ENCODE results near the gene HORMAD2.
"Not testable (repeated sequence)": the region's sequence is repeated elsewhere in the genome, so short reads cannot be mapped to it uniquely, and the experiment has no call there.

The HORMAD2 gene

GRCh38 chr22:30210235-30210909 is 130.1 kb downstream of the HORMAD2 start:
- no peak for DNase-seq (ENCODE audit: low read depth)

GRCh38 chr22:30211124-30211820 is 131.0 kb downstream of the HORMAD2 start:
- no peak for DNase-seq (ENCODE audit: low read depth)

DNA sequence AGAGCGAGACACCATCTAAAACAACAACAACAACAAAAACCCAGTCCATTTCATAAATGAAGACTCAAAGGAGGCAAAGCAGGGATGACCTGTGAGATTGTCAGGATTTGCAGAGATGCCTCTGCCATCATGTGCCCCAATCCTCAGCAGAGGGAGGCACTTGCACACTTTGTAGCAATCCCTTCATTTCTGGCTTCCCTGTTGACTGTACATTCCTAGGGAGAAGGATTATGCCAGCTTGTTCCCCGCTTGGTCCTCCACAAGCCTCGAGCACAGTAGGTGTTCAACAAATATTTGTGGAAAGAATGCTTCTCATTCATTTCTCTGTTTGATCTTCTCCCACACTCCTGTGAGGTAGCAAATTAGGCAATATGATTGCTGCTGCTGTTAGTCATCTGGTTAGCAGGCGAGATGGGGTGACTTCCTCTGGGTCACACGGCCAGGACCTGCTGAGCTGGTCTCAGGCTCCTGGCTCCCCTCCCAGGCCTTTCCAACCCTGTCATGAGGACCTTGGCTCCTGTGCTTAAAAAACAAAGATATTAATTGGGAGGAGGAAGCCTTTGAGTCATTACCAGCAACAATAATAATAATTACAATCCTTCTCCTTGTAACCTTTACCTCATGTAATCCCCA is 132.2 kb downstream of the HORMAD2 start:
- DNase-seq (ENCODE audit: low read depth) = no peak

DNA sequence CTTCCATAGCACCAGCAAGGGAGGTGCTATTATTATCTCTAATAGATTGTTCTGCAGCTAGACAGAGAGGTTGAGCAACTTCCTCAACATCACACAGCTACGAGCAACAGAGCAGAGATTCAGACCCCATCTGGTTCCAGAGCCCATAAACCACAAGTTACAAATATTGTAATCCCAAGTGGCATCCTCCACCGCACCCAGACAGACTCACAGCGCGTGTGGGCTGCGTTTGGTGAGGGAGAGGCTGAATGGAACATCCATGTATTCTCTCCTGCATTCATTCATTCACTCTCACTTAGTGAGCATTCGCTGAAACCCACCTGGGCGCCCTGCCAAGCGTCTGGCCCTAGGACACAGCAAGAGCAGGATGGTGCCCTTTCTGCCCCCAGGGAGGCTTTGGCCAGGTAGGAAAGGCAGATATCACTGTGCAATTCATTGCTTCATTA is 132.8 kb downstream of the HORMAD2 start:
- DNase-seq (ENCODE audit: low read depth) = no peak

DNA sequence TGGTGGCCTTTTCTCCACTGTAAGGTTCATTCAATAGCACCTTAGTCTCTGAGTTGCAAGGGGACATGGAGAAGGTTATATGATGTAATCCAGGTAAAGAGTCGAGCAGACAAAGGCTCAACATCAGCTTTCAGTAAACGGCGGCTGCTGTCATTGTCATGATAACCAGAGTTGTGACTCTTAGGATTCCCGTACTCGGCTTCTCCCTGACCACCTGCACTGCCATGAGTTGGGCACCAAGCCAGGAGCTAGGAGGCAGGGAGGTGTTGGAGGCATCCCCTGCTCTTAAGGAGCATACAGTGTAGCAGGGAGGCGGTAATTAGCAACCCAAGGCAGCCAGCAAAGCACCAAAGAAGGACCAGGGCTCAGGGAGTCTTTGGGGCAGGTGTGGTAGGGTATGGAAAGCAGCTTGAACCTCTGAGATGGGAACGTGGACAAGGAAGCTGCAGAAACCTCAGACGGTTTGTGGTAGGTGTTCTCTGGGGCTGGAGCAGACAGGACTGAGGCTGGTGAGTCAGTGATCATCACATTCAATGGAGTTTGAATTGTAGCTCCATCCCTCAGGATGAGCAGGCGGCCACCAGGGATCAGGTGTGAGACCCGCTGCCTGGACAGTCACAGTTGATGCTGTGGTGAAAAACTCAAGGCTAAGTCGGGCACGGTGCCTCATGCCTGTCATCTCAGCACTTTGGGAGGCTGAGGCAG is 134.6 kb downstream of the HORMAD2 start:
- no peak for DNase-seq (ENCODE audit: low read depth)

GRCh38 chr22:30216272-30216671 is 136.0 kb downstream of the HORMAD2 start:
- DNase-seq (ENCODE audit: low read depth) = not testable (repeated sequence)

GRCh38 chr22:30216710-30217109 is 136.4 kb downstream of the HORMAD2 start:
- no peak for DNase-seq (ENCODE audit: low read depth)

DNA sequence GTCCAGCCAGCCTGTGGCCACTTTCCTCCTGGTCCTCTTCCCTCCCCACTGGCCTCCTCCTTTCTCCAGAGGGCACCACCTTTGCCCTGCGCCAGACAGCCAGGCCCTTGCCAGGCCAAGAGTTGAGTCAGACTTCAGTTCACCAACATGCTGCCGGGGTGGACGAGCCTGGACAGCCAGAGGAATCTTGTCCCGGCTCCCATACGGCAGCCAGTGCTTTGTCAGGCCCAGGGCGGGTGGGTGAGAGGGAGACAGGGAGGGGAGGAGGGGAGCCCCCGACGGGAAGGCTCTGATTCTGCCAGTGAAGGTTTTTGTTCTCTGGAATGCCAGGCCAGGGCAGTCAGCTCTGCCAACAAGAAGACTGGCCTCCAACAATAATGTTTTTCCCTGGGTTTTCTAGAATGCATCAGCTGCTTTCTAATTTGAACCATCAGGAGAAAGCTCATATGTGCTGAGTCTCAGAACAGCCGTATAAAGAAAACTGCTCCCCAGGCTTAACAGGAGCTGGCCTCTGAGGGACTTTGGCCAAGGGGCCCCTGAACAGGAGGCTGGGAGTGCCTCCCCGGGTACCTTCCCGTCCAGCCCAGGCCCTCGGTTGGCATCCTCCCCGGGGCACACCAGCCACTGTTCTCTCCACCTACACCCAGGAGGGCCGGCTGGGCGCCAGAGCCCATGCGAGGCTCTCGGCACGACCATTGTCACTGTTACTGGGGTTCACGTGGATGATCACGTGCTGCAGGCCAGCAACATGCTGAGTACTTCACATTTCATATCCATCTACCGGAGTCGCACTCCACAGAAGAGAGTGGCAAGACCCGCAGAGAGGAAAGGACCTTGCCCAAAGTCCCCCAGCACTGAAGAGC is 137.7 kb downstream of the HORMAD2 start:
- DNase-seq (ENCODE audit: low read depth) = no peak

DNA sequence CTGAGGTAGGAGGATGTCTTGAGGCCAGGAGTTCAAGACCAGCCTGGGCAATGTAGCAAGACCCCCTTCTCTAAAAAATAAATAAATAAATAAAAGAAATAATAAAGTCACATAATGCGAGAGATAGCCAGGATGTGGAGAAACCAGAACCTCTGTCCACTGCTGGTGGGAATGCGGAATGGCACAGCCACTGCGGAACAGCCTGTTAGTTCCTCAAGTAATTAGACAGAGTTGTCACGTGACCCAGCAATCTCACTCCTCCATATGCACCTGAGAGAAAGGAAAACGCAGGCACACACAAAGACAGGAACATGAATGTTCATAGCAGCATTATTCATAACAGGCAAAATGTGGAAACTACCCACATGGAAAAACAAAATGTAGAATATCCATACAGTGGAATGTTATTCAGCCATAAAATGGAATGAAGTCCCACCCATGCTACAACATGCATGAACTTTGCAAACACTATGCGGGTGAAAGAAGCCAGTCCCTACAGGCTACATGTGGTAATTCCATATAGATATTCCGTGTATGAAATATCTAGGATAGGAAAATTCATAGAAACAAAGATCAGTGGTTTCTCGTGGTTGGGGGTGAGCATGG is 138.9 kb downstream of the HORMAD2 start:
- no peak for DNase-seq (ENCODE audit: low read depth)

DNA sequence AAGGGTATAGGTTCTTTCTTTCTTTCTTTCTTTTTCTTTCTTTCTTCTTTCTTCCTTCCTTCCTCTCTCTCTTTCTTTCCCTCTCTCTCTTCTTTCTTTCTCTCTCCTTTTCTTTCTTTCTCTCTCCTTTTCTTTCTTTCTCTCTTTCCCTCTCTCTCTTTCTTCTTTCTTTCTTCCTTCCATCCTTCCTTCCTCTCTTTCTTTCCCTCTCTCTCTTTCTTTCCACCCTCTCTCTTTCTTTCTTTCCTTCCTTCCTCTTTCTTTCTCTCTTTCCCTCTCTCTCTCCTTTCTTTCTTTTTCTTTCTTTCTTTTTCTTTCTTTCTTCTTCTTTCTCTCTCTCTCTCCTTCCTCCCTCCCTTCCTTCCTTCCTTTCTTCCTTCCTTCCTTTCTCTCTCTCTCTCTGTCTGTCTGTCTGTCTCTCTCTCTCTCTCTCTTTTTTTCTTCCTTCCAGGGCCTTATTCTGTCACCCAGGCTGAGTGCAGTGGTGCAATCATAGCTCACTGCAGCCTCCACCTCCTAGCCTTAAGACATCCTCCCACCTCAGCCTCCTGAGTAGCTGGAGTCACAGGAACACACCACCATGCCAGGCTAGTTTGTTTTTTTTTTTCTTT is 139.5 kb downstream of the HORMAD2 start:
- DNase-seq (ENCODE audit: low read depth) = no peak

DNA sequence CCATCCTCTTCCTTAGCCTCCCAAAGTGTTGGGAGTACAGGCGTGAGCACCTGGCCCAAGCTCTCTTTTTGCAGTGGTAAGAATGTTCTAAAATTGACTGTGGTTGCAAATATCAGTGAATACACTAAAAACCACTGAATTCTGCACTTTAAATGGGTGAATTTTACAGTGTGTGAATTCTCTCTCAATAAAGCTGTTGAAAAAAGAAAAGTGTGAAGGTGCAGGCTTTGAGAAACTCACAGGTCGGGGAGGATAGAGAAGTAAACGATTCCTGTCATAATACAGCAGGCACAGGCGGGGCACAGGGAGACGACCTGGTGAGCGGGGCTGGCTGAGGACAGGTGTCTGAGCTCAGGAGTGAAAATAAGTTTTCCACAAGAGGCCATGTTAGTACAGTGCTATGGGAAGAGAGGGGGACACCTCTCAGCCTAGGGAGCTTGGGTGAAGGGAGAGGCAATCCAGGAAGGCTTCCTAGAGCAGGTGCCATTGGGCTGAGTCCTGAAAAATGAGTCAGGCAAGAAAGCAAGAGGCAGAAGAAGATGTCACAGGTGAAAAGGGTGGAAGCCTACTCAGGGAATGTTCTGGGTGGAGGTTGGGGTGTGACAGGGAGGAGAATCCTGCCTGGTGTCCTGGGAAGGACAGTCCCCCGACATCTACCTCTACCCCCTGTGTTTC is 140.2 kb downstream of the HORMAD2 start:
- no peak for DNase-seq (ENCODE audit: low read depth)

GRCh38 chr22:30221121-30221992 is 141.1 kb downstream of the HORMAD2 start:
- peak; percentile 35 for DNase-seq (ENCODE audit: low read depth)

DNA sequence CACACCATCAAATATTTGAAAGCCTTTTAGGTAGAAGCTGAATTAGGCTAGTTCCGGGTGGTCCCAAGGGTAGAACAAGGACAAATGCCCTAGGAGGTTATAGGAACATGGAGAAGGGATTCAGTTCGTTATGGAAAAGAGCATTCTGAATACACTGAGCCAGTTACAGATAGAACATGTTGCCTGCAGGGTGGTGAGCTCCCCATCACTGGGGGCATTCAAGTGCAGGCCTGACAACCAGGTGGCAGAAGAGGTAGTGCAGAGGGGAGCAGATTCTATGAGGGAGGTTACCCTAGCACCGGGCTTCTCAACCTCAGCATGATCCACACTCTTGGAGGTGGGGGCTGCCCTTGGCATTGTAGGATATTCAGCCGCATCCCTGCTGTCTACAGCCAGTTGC is 142.1 kb downstream of the HORMAD2 start:
- no peak for DNase-seq (ENCODE audit: low read depth)

DNA sequence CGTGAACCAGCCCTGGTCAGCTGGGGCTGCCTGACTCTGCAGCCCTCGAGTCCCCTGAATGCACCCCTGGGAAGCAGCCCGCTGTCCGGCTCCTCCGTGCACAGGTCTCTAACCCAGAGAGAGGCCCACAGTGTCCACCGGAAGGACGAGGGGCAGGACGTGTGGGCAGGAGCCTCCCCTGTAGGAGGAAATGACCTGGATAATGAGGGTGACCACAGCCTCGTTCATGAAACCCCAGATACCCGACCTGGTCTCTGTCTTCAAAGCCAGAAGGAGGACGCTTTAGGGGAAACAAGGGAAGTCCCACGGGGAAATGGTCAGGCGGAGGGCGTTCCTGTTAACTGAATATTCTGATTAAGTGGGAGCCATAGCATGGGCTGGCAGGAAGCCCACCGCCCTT is 143.0 kb downstream of the HORMAD2 start:
- DNase-seq (ENCODE audit: low read depth) = no peak

DNA sequence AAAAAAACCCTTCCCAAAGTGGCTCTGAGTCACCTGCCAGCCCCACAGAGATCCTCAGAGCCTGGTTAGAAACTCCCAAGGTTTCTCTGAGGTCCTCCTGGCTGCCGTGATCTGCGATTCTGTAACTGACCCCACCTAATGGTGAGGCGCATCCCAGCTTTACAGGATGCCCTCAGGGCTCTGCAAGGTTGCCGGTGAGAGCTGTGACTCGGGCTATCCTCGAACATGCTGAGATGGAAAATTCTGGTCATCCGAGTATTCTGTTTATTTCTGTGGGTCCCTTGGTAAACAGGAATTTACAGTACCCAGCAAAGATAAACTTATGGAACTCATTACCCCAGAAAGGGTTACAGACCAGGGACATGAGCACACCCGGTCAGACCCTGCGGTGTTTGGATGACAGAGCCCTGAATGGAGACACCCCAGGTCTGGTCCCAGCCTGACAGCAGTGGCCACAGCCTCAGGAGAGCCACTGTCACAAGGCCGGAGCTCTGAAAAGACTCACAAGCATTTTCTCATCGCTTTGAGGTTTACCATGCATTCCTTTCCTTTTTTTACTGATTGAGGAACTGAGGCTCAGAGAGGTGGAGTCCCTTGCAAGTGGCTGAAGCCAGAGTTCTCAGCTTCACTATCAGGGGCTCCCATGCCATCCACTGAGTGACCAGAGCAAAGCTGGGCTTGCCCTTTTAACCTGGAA is 144.0 kb downstream of the HORMAD2 start:
- no peak for DNase-seq (ENCODE audit: low read depth)

- no peak for DNase-seq (ENCODE audit: low read depth)
Measured at GRCh38 chr22:30225220-30225927, 145.1 kb downstream of the HORMAD2 start.

DNA sequence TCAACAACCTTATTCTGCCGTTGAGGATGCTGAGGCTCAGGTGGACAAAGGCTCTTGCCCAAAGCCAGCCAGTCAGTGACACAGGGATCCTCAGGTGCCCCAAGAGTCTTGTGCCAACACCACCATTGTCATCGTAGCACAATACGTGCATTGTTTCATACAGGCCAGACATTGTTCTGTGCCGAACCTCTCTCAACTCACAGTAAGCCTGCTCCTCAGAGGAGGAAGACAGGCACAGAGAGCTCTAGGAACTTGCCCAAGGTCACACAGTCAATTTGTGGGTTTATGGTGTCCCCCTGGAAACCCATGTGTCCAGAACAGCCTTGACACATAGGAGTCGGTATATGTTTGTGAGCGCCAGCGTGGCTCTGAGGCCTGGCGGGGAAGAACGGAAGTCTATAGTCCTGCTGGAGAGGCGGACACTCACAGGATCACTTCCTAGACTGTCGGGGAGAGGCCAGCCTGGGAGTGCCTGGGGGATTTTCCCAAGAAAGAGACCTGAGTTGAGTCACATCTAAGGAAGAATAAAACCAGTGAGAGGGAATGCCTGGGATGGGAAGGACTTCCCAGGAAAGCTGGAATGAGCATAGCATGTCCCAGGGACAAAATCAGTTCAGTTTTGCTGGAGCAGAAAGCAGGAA is 146.0 kb downstream of the HORMAD2 start:
- DNase-seq (ENCODE audit: low read depth) = no peak

All from stimulated activated CD8-positive, alpha-beta memory T cell treated with anti-CD3 and anti-CD28 coated beads, Interleukin-12 subunit alpha, Interleukin-12 subunit beta, amount 100 ng/mL, for 4 hours (primary cell).